Measurements from ENCODE around the gene SLC38A5. TPM values are rescaled to one million over a fixed set of nuclear protein-coding genes. Genes with fewer than 3 reads are reported as not detected.
"Not testable (repeated sequence)": the region's sequence is repeated elsewhere in the genome, so short reads cannot be mapped to it uniquely, and the experiment has no call there.

Gene SLC38A5
- total RNA-seq, 1 donor from 2014 or later: 93.1 TPM

- intact Hi-C loops (cut with micrococcal nuclease): loop anchor here (10.0 kb wide), 1 partner anchor 387 kb away; no protein-coding TSS in a partner anchor
These were observed 1.4 kb upstream of the SLC38A5 start for GRCh38 chrX:48471504-48471903.

- intact Hi-C loops (cut with micrococcal nuclease): loop anchor here (10.0 kb wide), 1 partner anchor 386 kb away; no protein-coding TSS in a partner anchor
These were observed 716 bp upstream of the SLC38A5 start for GRCh38 chrX:48470833-48471118.

GRCh38 chrX:48468693-48469691, 1.1 kb downstream of the SLC38A5 start:
- intact Hi-C loops (cut with micrococcal nuclease): loop anchor here (2.0 kb wide), 1 partner anchor 72 kb away; no protein-coding TSS in a partner anchor

GRCh38 chrX:48468247-48468671, 1.8 kb downstream of the SLC38A5 start:
- intact Hi-C loops (cut with micrococcal nuclease): loop anchor here (2.0 kb wide), 1 partner anchor 73 kb away; no protein-coding TSS in a partner anchor

GRCh38 chrX:48467281-48467761, 2.7 kb downstream of the SLC38A5 start:
- intact Hi-C loops (cut with micrococcal nuclease): no loop called here

GRCh38 chrX:48466696-48467095, 3.4 kb downstream of the SLC38A5 start:
- intact Hi-C loops (cut with micrococcal nuclease): no loop called here

GRCh38 chrX:48465336-48465933, 4.6 kb downstream of the SLC38A5 start:
- intact Hi-C loops (cut with micrococcal nuclease): no loop called here

GRCh38 chrX:48461830-48462229, 8.2 kb downstream of the SLC38A5 start:
- intact Hi-C loops (cut with micrococcal nuclease): no loop called here

- intact Hi-C loops (cut with micrococcal nuclease): no loop called here
These were observed 9.5 kb downstream of the SLC38A5 start for GRCh38 chrX:48460606-48461005.

- intact Hi-C loops (cut with micrococcal nuclease): no loop called here
These were observed 10.0 kb downstream of the SLC38A5 start for GRCh38 chrX:48460031-48460430.

- intact Hi-C loops (cut with micrococcal nuclease): no loop called here
These were observed 10.6 kb downstream of the SLC38A5 start for GRCh38 chrX:48459483-48459882.

GRCh38 chrX:48458711-48459110, 11.3 kb downstream of the SLC38A5 start:
- intact Hi-C loops (cut with micrococcal nuclease): no loop called here

GRCh38 chrX:48456628-48457331, 13.3 kb downstream of the SLC38A5 start:
- intact Hi-C loops (cut with micrococcal nuclease): no loop called here

- intact Hi-C loops (cut with micrococcal nuclease): no loop called here
These were observed 18.4 kb downstream of the SLC38A5 start for GRCh38 chrX:48451708-48452107.

GRCh38 chrX:48450076-48450475, 20.0 kb downstream of the SLC38A5 start:
- intact Hi-C loops (cut with micrococcal nuclease): no loop called here

- intact Hi-C loops (cut with micrococcal nuclease): not testable (repeated sequence)
These were observed 22.9 kb downstream of the SLC38A5 start for GRCh38 chrX:48447201-48447600.

- intact Hi-C loops (cut with micrococcal nuclease): not testable (repeated sequence)
These were observed 36.3 kb downstream of the SLC38A5 start for GRCh38 chrX:48433713-48434112.

- intact Hi-C loops (cut with micrococcal nuclease): not testable (repeated sequence)
These were observed 39.9 kb downstream of the SLC38A5 start for GRCh38 chrX:48430166-48430565.

- intact Hi-C loops (cut with micrococcal nuclease): not testable (repeated sequence)
These were observed 40.5 kb downstream of the SLC38A5 start for GRCh38 chrX:48429606-48430005.

GRCh38 chrX:48427027-48427716, 42.9 kb downstream of the SLC38A5 start:
- intact Hi-C loops (cut with micrococcal nuclease): not testable (repeated sequence)

- intact Hi-C loops (cut with micrococcal nuclease): not testable (repeated sequence)
These were observed 58.2 kb downstream of the SLC38A5 start, which contains the start of gene SSX4B for GRCh38 chrX:48411860-48412259. SSX4B (minus strand) TSS chrX:48411960; CDS start chrX:48411372, 588 bp downstream.
